Endothelial cell of umbilical vein (primary cell): ENCODE measurements around the gene FGR. TPM values are rescaled to one million over a fixed set of nuclear protein-coding genes. Genes with fewer than 3 reads are reported as not detected.

Experiments used
- BruUV-seq: library from RNA; stranded (reverse); fragments of 400-500 nt; replicated peaks from 2 replicates; lab custom pipeline; 2021; lab: Mats Ljungman, UMichigan
- CTCF ChIA-PET: fragments of 300-600, 350-600 bp; sonication (Branson Sonifier 250); formaldehyde crosslinking; loops from one replicate; lab custom pipeline; 2021; ENCODE audit warnings: antibody characterized with exemption, inconsistent platforms; lab: Charles Lee
- POLR2A ChIA-PET: fragments of 300-600, 350-600 bp; sonication (Branson Sonifier 250); formaldehyde crosslinking; loops from one replicate; lab custom pipeline; 2021; ENCODE audit warnings: antibody characterized with exemption, inconsistent platforms; lab: Charles Lee
- DNase-seq: peaks from one replicate; pipeline ENCODE4 v3.0.0-alpha.2; 2011; ENCODE audit warnings: low read depth, low spot score
- FAIRE-seq: peaks from 2 replicates; lab custom pipeline; 2011; peaks lifted over from hg19 to GRCh38; lab: Jason Lieb, UNC
- H2AFZ ChIP-seq: 2 replicates; pipeline ENCODE4 v1.6.0; 2012; ENCODE audit warnings: low read depth, low read length, control low read depth, inconsistent platforms
- H3K27ac ChIP-seq: 2 replicates; pipeline ENCODE4 v1.5.1; 2011; ENCODE audit warnings: low read depth, mild to moderate bottlenecking, control low read depth, low read length, moderate library complexity; ENCODE audit not compliant: insufficient read depth
- H3K27me3 ChIP-seq, 2 experiments: 2 replicates each; pipeline versions ENCODE4 v1.6.0 to v1.6.1; 2011; ENCODE audit warnings: low read length in 2 of 2, mixed read lengths in 1 of 2; ENCODE audit not compliant: control insufficient read depth in 2 of 2, insufficient read depth in 2 of 2
- H3K36me3 ChIP-seq, 2 experiments: 2 replicates in 1 of 2; 3 replicates in 1 of 2; pipeline ENCODE4 v1.5.1; 2011; ENCODE audit warnings: low read length in 2 of 2, mild to moderate bottlenecking in 1 of 2, moderate library complexity in 1 of 2; ENCODE audit not compliant: control insufficient read depth in 2 of 2, insufficient read depth in 2 of 2; ENCODE audit errors: extremely low read depth in 1 of 2
- H3K4me1 ChIP-seq: 3 replicates; pipeline ENCODE4 v1.5.1; 2011; ENCODE audit warnings: mild to moderate bottlenecking, low read length; ENCODE audit not compliant: control insufficient read depth, insufficient read depth; ENCODE audit errors: extremely low read depth
- H3K4me2 ChIP-seq: 2 replicates; pipeline ENCODE4 v1.6.1; 2011; ENCODE audit warnings: low read length, control low read depth, mixed read lengths; ENCODE audit not compliant: insufficient read depth
- H3K4me3 ChIP-seq, 3 experiments: fragments of 200-600 bp in 1 of 3; sonication (generic), shearing (Covaris generic) in 1 of 3; replicated peaks in 1 of 3; 2 replicates each; pipeline ENCODE4 v1.5.1; 2011 to 2016; ENCODE audit warnings: control low read depth in 3 of 3, low read length in 3 of 3, mild to moderate bottlenecking in 2 of 3, inconsistent platforms in 1 of 3, low read depth in 1 of 3, moderate library complexity in 1 of 3; ENCODE audit not compliant: insufficient read depth in 1 of 3
- H3K79me2 ChIP-seq: 2 replicates; pipeline ENCODE4 v1.6.0; 2012; ENCODE audit warnings: low read length, inconsistent platforms; ENCODE audit not compliant: control insufficient read depth, insufficient read depth
- H3K9ac ChIP-seq: replicated peaks from 2 replicates; pipeline ENCODE3; 2011; ENCODE audit warnings: low read length, control low read depth; ENCODE audit not compliant: insufficient read depth; ENCODE audit errors: extremely low read depth
- H3K9me1 ChIP-seq: replicated peaks from 3 replicates; pipeline ENCODE4 v1.6.0; 2011; ENCODE audit warnings: mild to moderate bottlenecking, low read length; ENCODE audit not compliant: control insufficient read depth, insufficient read depth; ENCODE audit errors: extremely low read depth
- H3K9me3 ChIP-seq: replicated peaks from 2 replicates; pipeline ENCODE4 v1.5.1; 2012; ENCODE audit warnings: low read length, inconsistent platforms; ENCODE audit not compliant: control insufficient read depth, insufficient read depth
- H4K20me1 ChIP-seq: replicated peaks from 2 replicates; pipeline ENCODE3; 2011; ENCODE audit warnings: mild to moderate bottlenecking, low read length; ENCODE audit not compliant: control insufficient read depth, insufficient read depth; ENCODE audit errors: extremely low read depth
- CTCF ChIP-seq, 2 donors: IDR thresholded peaks; 1 replicate in 1 of 2; 2 replicates in 1 of 2; pipeline ENCODE4 v1.5.1; 2011; ENCODE audit warnings: low read length in 2 of 2, mild to moderate bottlenecking in 2 of 2, moderate library complexity in 2 of 2, control low read depth in 1 of 2, inconsistent platforms in 1 of 2, low read depth in 1 of 2; ENCODE audit not compliant: insufficient read depth in 1 of 2; ENCODE audit errors: extremely low read depth in 1 of 2
- FOS ChIP-seq: IDR thresholded peaks from 2 replicates; pipeline ENCODE4 v1.6.1; 2011; ENCODE audit warnings: mild to moderate bottlenecking, low read length, moderate library complexity, borderline replicate concordance; ENCODE audit not compliant: insufficient read depth
- MYC ChIP-seq: IDR thresholded peaks from one replicate; pipeline ENCODE4 v1.6.1; 2011; ENCODE audit warnings: mild to moderate bottlenecking, low read depth, low read length
- POLR2A ChIP-seq: IDR thresholded peaks from 2 replicates; pipeline ENCODE4 v1.6.1; 2012; ENCODE audit warnings: low read depth, mild to moderate bottlenecking, control low read depth, low read length
- POLR2AphosphoS5 ChIP-seq: IDR thresholded peaks from 2 replicates; pipeline ENCODE4 v1.6.1; 2012; ENCODE audit warnings: low read depth, mild to moderate bottlenecking, control low read depth, low read length, moderate library complexity; ENCODE audit not compliant: insufficient read depth
- dilution Hi-C: fragments of 300-500 bp; cut with MboI; formaldehyde crosslinking; loops from one replicate; pipeline ENCODE4 v1.15.0; 2019; ENCODE audit warnings: low sequenced_read_pairs; ENCODE audit not compliant: extremely low pct_ligation_motif_present
- intact Hi-C: fragments of 100-400 bp; cut with micrococcal nuclease; formaldehyde crosslinking; loops from one replicate; pipeline ENCODE4 v1.10.0; 2022
- polyA plus RNA-seq, 4 experiments: library from polyadenylated mRNA; depleted of rRNA in 3 of 4; stranded (reverse) in 3 of 4; unstranded in 1 of 4; fragments of >200 nt; gene quantifications; 2 replicates each; pipeline versions ENCODE4 v1.2.1 to v1.2.3, GENCODE V29; 2011 to 2012; ENCODE audit warnings: missing spikeins in 1 of 4
- total RNA-seq: library from RNA; stranded (reverse); gene quantifications from 2 replicates; pipeline ENCODE4 v1.2.3, GENCODE V29; 2021

Gene FGR
- total and polyA plus RNA-seq, 2 donors (not counting 3 experiments of a cell fraction or from before 2014, with no cell fraction given), result 0.18 TPM; not detected in 1

- DNase-seq (no peak), FAIRE-seq (no peak)
- Histone ChIP-seq H3K27me3 (no peaks in the 10 kb centered on the region), H4K20me1 (no peaks in the 10 kb centered on the region), H3K9me3 (no peaks in the 10 kb centered on the region), H3K9me1 (no peaks in the 10 kb centered on the region), H3K4me2 (no peak overlapping the region), H3K4me1 (peaks cover 9% of the 10 kb centered on the region), H3K36me3 (peaks cover 0 to 2% of the 10 kb centered on the region in 2 experiments), H3K79me2 (peaks cover 5% of the 10 kb centered on the region), H3K27ac (no peak overlapping the region), H2AFZ (no peak overlapping the region), H3K4me3 (no peak overlapping the region), H3K9ac (no peak overlapping the region)
- intact Hi-C loops (no loop called here), dilution Hi-C loops (no loop called here)
- ChIA-PET POLR2A (interaction anchor here (1.9 kb wide), 1 partner anchor 12 kb away, joined by 4 read pairs; no protein-coding TSS in a partner anchor), CTCF (interaction anchor here (0.6 to 9.1 kb wide), 14 partner anchors 9 to 203 kb away, joined by 3 to 112 read pairs (median 4); partner anchors contain the start of genes AHDC1 and MAP3K6)
- TF ChIP-seq POLR2AphosphoS5 (no peak), POLR2A (no peak), FOS (no peak)
- no TSS peak for BruUV-seq
Measured at GRCh38 chr1:27569088-27569460, 65.9 kb downstream of the FGR start.

GRCh38 chr1:27568300-27569087 lies 66.5 kb downstream of the FGR start:
- Histone ChIP-seq H3K9me1 (no peaks in the 10 kb centered on the region), H4K20me1 (no peaks in the 10 kb centered on the region), H3K79me2 (peaks cover 5% of the 10 kb centered on the region), H3K9me3 (no peaks in the 10 kb centered on the region), H2AFZ (no peak overlapping the region), H3K9ac (no peak overlapping the region), H3K4me3 (no peak overlapping the region), H3K4me2 (no peak overlapping the region), H3K36me3 (peaks cover 0 to 2% of the 10 kb centered on the region in 2 experiments), H3K27ac (no peak overlapping the region), H3K27me3 (no peaks in the 10 kb centered on the region), H3K4me1 (peaks cover 10% of the 10 kb centered on the region)
- ChIA-PET CTCF (interaction anchor here (0.6 to 9.1 kb wide), 16 partner anchors 10 to 202 kb away, joined by 3 to 112 read pairs (median 4); partner anchors contain the start of genes AHDC1 and MAP3K6), POLR2A (no interaction called here)
- dilution Hi-C loops (no loop called here), intact Hi-C loops (loop anchor here (1.0 kb wide), 2 partner anchors 11 to 36 kb away; partner anchors contain the start of gene AHDC1)
- FAIRE-seq (peak; percentile 93), DNase-seq (peak; percentile 91)
- BruUV-seq, result no TSS peak
- TF ChIP-seq MYC (no peak), CTCF (IDR thresholded peaks at IDR 0.05; ENCODE audit: extremely low read depth in 1 of 2, insufficient read depth in 1 of 2, low read depth in 1 of 2, low read length in 2 of 2) (peak; percentile 70 to 79)
